Prostate gland (tissue), 2 donors: Measurements from ENCODE around the gene ZRANB3.

Experiments used
- CTCF ChIP-seq, 4 experiments: fragments of 200-600 bp in 2 of 4; fragments of 450-650 bp in 2 of 4; sonication (generic) in 2 of 4; IDR thresholded peaks; 1 replicate in 3 of 4; 2 replicates in 1 of 4; pipeline ENCODE4 v1.5.1; 2016 to 2019; ENCODE audit warnings: antibody characterized with exemption in 4 of 4, mild to moderate bottlenecking in 2 of 4, moderate library complexity in 2 of 4
- POLR2A ChIP-seq: fragments of 450-650 bp; IDR thresholded peaks from one replicate; pipeline ENCODE4 v1.6.1; 2016; ENCODE audit warnings: antibody characterized with exemption, mild to moderate bottlenecking
- POLR2AphosphoS5 ChIP-seq: sonication (generic); formaldehyde crosslinking; IDR thresholded peaks from one replicate; pipeline ENCODE4 v1.6.1; 2017; ENCODE audit warnings: antibody characterized with exemption

- TF ChIP-seq CTCF (IDR thresholded peaks at IDR 0.05) (no peak), POLR2A (no peak), POLR2AphosphoS5 (no peak)
Measured at GRCh38 chr2:135157856-135158255, 373.2 kb downstream of the ZRANB3 start.
